ENCODE results near the gene ZNHIT2.

ZNHIT2 gene

GRCh38 chr11:65103476-65103875 is 14.0 kb downstream of the ZNHIT2 start:
- no peak for DNase-seq (ENCODE audit: low spot score)

GRCh38 chr11:65102142-65103095 is 15.1 kb downstream of the ZNHIT2 start:
- no peak for DNase-seq (ENCODE audit: low spot score)

GRCh38 chr11:65100674-65101350 is 16.7 kb downstream of the ZNHIT2 start:
- DNase-seq (ENCODE audit: low spot score): no peak

DNA sequence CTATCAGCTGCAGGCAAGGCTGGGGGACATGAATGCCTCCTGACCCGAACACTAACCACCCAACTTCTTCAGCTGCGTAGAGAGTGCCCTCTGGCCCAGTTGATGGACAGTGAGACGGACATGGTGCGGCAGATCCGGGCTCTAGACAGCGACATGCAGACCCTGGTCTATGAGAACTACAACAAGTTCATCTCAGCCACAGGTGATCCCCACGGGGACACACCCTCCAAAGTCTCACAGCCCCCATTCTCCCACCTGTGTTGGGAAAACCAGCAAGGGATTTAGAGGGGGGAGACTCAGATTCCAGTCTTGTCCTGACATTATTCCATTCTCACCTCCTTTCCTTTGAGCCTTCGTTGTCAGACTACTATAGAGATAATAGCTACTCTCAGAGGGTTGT is 20.6 kb downstream of the ZNHIT2 start:
- DNase-seq (ENCODE audit: low spot score): no peak

- peak; percentile 89 for DNase-seq (ENCODE audit: low spot score)
Measured at GRCh38 chr11:65095974-65096806, 21.3 kb downstream of the ZNHIT2 start, which contains the start of gene VPS51. TSS of gene VPS51 (plus strand) at chr11:65096214. CDS start at chr11:65096251, 37 bp downstream.

GRCh38 chr11:65095427-65095826 is 22.1 kb downstream of the ZNHIT2 start:
- no peak for DNase-seq (ENCODE audit: low spot score)

GRCh38 chr11:65090628-65091027 is 26.9 kb downstream of the ZNHIT2 start:
- DNase-seq (ENCODE audit: low spot score): no peak

GRCh38 chr11:65089621-65090020 is 27.9 kb downstream of the ZNHIT2 start:
- no peak for DNase-seq (ENCODE audit: low spot score)

GRCh38 chr11:65087827-65088226 is 29.7 kb downstream of the ZNHIT2 start:
- no peak for DNase-seq (ENCODE audit: low spot score)

- DNase-seq (ENCODE audit: low spot score): no peak
Measured at GRCh38 chr11:65087216-65087615, 30.3 kb downstream of the ZNHIT2 start.

DNA sequence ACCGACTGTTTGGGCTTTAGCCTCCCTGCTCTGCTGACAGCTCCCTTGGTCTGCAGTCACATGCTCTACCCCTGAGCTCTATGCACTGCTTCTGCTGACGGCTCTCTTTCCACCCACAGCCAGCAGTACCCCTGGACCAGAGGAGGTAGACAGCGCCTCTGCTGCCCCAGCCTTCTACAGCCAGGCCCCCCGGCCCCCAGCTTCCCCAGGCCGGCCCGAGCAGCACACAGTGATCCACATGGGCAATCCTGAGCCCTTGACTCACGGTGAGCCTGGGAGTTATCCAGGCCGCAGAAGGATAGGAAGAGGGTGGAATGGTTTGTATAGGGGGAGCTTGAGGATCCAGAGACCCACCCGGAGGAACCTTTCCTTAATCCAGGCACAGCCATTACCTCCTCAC is 30.7 kb downstream of the ZNHIT2 start:
- no peak for DNase-seq (ENCODE audit: low spot score)

DNA sequence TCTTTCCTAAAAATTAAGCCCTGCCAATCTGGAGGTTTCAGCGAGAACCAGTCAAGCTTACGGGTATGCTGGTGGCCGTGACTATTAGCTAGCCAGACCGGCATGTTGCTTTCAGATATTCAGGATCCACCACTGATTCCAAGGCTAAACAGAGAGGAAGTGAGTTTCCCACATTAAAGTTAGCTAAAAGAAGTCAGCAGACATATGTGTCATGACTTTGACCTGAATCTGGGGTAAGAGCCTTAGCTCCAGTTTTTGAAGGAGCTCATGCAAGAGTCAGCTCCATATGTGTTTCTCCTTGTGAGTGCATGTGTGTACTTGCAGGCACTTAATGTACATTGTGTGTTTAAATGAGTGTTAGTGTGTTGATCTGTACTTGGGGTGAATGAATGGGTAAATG is 32.1 kb downstream of the ZNHIT2 start:
- no peak for DNase-seq (ENCODE audit: low spot score)

- no peak for DNase-seq (ENCODE audit: low spot score)
Measured at GRCh38 chr11:65084598-65085375, 32.7 kb downstream of the ZNHIT2 start.

- DNase-seq (ENCODE audit: low spot score): peak; percentile 95
Measured at GRCh38 chr11:65083834-65084597, 33.5 kb downstream of the ZNHIT2 start, which contains the start of the genes CDCA5 and ZFPL1. TSS of gene CDCA5 (minus strand) at chr11:65084040. CDS start at chr11:65083978, 62 bp downstream. TSS of gene ZFPL1 (plus strand) at chr11:65084222. CDS start at chr11:65084699, 477 bp downstream.

DNA sequence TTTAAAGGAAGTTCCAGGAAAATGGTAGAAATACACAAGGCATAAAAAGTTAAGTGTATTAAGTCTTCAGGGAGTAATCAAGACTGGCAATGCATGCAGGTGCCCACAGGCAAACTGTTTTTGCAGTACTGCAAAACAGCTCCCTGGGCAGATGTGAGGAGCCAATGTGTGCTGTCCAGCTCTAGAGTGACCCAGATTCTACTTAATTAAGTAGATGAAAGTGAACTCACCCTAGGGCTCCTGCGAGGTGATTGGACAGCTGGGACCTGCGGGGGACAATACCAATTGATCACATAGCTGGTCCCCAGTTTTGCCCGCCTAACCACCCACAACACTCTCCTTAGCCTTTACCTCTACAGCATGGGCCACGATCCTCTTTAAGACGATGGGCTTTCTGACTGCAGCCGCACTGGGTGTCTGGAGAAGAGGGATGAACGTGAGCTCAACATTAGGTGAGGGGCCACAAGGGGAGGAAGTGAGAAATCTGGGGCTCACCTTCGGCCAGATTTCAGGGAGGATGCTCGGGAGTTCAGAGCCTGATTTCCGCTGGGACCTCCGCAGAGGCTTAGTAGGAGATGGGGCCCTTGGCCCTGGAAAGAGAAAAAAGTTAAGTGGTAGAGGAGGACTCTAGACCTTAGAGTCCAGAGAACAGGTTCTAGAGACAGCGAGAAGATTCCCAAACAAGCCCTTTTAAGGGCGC is 34.2 kb downstream of the ZNHIT2 start:
- DNase-seq (ENCODE audit: low spot score): no peak

- DNase-seq (ENCODE audit: low spot score): no peak
Measured at GRCh38 chr11:65078786-65079342, 38.6 kb downstream of the ZNHIT2 start.

DNA sequence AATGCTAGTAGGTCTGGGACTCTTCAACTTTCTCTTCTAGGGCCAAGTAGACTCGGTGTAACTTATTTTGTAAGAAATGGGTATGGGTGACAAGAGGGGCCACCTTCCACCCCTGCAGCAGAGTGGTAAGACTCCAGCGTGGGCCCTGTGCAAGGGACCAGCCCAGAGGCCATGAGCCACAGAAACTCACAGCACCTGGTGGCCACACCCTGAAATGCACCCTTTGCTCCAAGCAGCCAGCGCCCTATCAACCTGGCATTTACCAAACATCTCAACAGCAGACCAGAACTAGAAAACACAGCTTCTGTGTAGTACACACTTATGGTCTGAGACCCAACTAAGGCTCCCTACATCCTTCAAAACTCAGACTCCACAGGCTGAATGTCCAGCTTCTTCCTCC is 39.4 kb downstream of the ZNHIT2 start:
- peak; percentile 44 for DNase-seq (ENCODE audit: low spot score)

- no peak for DNase-seq (ENCODE audit: low spot score)
Measured at GRCh38 chr11:65077451-65077850, 40.0 kb downstream of the ZNHIT2 start.

- no peak for DNase-seq (ENCODE audit: low spot score)
Measured at GRCh38 chr11:65072631-65072966, 44.9 kb downstream of the ZNHIT2 start.
